Astrocyte of the spinal cord (primary cell): ENCODE measurements around the gene GAS2L2.
A peak's percentile ranks its signal among the peaks of the same experiment; 100 is the strongest.

ENCODE experiments used
- DNase-seq: peaks from one replicate; pipeline ENCODE4 v3.0.0; 2011; ENCODE audit warnings: low read depth, low spot score
- H3K4me3 ChIP-seq: 2 replicates; pipeline ENCODE4 v1.5.1; 2011; ENCODE audit warnings: low read depth, mild to moderate bottlenecking, low read length, moderate library complexity
- CTCF ChIP-seq: IDR thresholded peaks from 2 replicates; pipeline ENCODE4 v1.5.1; 2012; ENCODE audit warnings: low read depth, mild to moderate bottlenecking, low read length, inconsistent platforms
- in situ Hi-C: cut with HindIII; loops from 2 replicates; pipeline ENCODE4 v1.10.0; 2017; ENCODE audit warnings: low sequenced_read_pairs

The GAS2L2 gene

GRCh38 chr17:35735036-35735805 is 17.8 kb downstream of the GAS2L2 start:
- no peak overlapping the region for H3K4me3 ChIP-seq
- no peak for TF ChIP-seq CTCF
- DNase-seq: no peak
- in situ Hi-C loops: no loop called here

DNA sequence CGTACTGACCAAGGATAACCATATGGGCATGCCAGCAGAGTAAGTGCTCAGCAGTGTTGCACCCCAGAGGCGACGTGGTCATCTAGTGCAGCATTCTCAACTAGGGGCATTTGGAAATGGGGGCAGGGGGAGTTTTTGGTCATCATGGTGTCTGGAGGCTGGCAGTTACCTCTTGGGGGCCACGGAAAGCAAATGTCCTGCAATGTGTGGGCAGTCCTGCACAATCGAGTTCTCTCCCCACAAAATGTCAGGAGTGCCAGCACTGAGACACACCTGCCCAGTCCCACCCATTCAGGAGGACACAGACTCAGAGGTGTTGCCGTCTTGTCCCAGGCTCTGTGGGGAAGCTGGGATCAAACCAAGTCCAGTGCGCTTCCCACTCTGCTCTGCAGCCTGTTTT is 18.6 kb downstream of the GAS2L2 start:
- H3K4me3 ChIP-seq: no peak overlapping the region
- no peak for DNase-seq
- in situ Hi-C loops: no loop called here
- TF ChIP-seq CTCF: no peak

GRCh38 chr17:35733366-35733765 is 19.7 kb downstream of the GAS2L2 start:
- DNase-seq: no peak
- in situ Hi-C loops: no loop called here
- TF ChIP-seq CTCF: no peak
- H3K4me3 ChIP-seq: no peak overlapping the region

- no peak for TF ChIP-seq CTCF
- H3K4me3 ChIP-seq: peak overlapping the region; percentile 52
- in situ Hi-C loops: no loop called here
- no peak for DNase-seq
These were observed 20.3 kb downstream of the GAS2L2 start for GRCh38 chr17:35732806-35733136.

DNA sequence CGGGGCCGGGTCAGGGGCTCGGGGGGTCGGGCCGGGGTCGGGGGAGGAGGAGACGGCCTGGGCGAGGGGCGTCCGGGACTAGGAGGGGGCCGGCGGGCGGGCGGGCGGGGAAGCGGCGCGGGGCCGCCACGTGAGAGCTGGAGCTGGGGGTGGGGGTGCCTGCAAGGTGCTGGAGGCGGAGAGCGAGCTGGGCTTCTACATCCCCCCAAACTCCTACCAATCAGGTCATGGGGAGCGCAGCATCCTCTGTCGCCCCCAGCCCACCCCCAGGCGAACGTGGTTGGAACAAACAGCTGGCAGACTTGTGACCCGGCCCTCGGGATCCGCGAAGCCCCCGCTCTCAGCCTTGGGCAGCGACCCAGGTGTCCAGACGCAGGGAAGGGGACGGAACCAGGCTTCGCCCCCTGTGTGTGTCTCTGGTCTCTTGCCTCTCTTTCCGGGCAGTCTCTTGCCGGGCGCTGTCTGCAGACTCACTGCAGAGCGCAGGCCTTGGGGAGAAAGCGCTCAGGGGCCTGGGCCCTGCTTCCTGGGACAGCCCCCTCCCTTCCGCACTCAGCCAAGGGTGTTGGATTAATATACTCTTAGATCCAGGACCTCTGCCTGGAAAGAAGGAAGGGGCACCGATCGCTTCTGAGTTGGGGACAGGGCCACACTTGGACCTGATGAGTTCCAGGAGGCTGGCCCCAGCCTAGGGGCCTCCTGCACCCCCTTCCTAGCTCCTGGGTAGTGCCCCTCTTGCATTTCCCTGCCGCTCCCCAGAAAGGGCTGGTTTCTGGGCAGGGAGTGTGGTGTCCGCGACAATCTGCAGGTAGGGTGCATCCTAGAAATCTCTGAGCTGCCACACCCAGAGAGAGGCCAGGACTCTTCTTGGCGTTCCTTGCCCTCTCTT is 20.9 kb downstream of the GAS2L2 start:
- H3K4me3 ChIP-seq: peak overlapping the region; percentile 52
- no peak for TF ChIP-seq CTCF
- in situ Hi-C loops: no loop called here

GRCh38 chr17:35731239-35731916 is 21.7 kb downstream of the GAS2L2 start, which contains the start of gene RASL10B:
Gene RASL10B (plus strand): TSS chr17:35731639. CDS start chr17:35735185, 3,546 bp downstream.
- TF ChIP-seq CTCF: no peak
- peak within 1 kb of the TSS; percentile 52 for H3K4me3 ChIP-seq
- DNase-seq: peak; percentile 43
- in situ Hi-C loops: no loop called here

More for the DNA sequence above, 20.9 kb downstream of the GAS2L2 start:
- DNase-seq: no peak
